Right cardiac atrium (tissue), 5 donors: ENCODE measurements around the gene RASGRF2. TPM values are rescaled to one million over a fixed set of nuclear protein-coding genes. Genes with fewer than 3 reads are reported as not detected.

ENCODE experiments used
- ATAC-seq, 2 donors: fragments of 200-7000 bp; cut with Tn5 transposase; one replicate each; pipeline versions ENCODE4 v1.8.0 to v1.9.1; 2020; ENCODE audit warnings: moderate library complexity in 2 of 2, mild to moderate bottlenecking in 1 of 2
- DNase-seq, 3 donors: peaks; one replicate each; pipeline ENCODE4 v3.0.0-alpha.2; 2020
- H3K27ac ChIP-seq: one replicate; pipeline ENCODE4 v1.5.1; 2013; ENCODE audit warnings: mild to moderate bottlenecking, low read length, control low read depth, moderate library complexity
- H3K27me3 ChIP-seq: one replicate; pipeline ENCODE4 v1.6.1; 2013; ENCODE audit not compliant: control insufficient read depth, insufficient read depth
- H3K4me1 ChIP-seq: one replicate; pipeline ENCODE4 v1.6.1; 2013; ENCODE audit warnings: low read length; ENCODE audit not compliant: control insufficient read depth, insufficient read depth
- H3K4me3 ChIP-seq: one replicate; pipeline ENCODE4 v1.5.1; 2013; ENCODE audit warnings: low read length, control low read depth
- H3K9me3 ChIP-seq: one replicate; pipeline ENCODE4 v1.6.1; 2013; ENCODE audit warnings: low read length; ENCODE audit not compliant: control insufficient read depth
- WGBS: extraction: QIAGEN DNeasy Blood & Tissue Kit; methylation state at CpG from one replicate; pipeline ENCODE4 v1.1.7; 2013; 5-methylcytosine and 5-hydroxymethylcytosine counted together
- intact Hi-C, 4 donors: fragments of 100-400 bp; cut with DNase I; formaldehyde crosslinking; loops; one replicate each; pipeline versions ENCODE4 v1.11.0 to v1.14.0; 2022 to 2023
- polyA plus RNA-seq: library from polyadenylated mRNA; stranded (reverse); fragments of 200-250 nt; gene quantifications from one replicate; pipeline ENCODE4 v1.2.3, GENCODE V29; 2013
- total RNA-seq, 4 donors: library from RNA; stranded (reverse); fragmentation: NEBNext Ultra II Directional; extraction: Animal tissue kit (Norgen Biotek cat#: 25700); gene quantifications; one replicate each; pipeline ENCODE4 v1.2.1, GENCODE V29; 2021
- donor health status: healthy with polysubstance abuse.
- donor health status: DM: no; HTN: yes; CAD: no.
- donor health status: DM: no; HTN: no; CAD: no.
- donor health status: DM: no; HTN: yes; CAD: no; lungs with severe emphysema.
- donor health status: DM: yes; HTN: yes; CAD: no.

RASGRF2 gene
- total and polyA plus RNA-seq, 5 donors = 2.7 to 5.0 (median 4.3) TPM

DNA sequence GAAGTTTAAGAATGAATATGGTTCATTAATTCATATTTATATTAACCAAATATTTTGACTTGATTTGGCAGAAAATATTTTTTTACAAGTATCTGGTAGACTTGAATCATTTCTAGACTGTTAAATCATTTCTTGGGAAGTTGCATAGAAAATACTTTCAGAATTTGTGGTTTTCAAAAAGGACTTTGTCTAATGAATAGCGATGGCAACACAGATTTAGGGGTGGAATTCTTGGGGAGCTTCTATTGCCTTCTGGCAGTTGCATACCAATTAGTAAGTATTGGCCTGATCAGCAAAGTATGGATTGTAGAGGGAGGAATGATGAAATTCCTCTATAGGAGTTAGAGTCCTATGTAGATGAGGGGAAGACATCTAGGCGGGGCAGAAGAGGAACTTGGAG is 204.3 kb downstream of the RASGRF2 start:
- no peak for ATAC-seq
- Histone ChIP-seq H3K27me3 (no peaks in the 10 kb centered on the region), H3K4me3 (no peak overlapping the region), H3K4me1 (no peaks in the 10 kb centered on the region), H3K9me3 (no peaks in the 10 kb centered on the region), H3K27ac (no peak overlapping the region)
- DNase-seq = no peak
- intact Hi-C loops = no loop called here
- WGBS = 92% methylated on average over 2 of the region's 2 CpGs

DNA sequence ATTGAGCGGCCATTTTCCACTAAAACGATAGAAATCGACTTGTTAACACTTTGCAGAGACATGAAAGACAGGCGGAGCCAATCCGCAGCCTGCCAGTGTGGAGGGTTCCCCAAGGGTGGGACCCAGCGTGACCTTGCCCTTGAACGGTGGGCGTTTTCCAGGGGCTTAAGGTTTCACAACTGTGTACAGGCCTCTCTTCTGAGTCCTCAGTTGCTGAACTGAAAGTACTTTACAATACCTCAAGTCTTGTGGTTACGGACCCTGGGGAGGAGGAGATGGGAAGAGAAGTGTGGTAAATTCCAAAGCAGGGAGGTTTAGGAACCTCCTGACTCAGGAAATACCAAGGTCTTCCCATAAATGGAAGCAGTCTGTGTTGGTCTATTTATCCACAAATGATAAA is 204.8 kb downstream of the RASGRF2 start:
- intact Hi-C loops = no loop called here
- ATAC-seq (no peak), DNase-seq (no peak)
- Histone ChIP-seq H3K9me3 (no peaks in the 10 kb centered on the region), H3K27me3 (no peaks in the 10 kb centered on the region), H3K4me3 (no peak overlapping the region), H3K27ac (no peak overlapping the region), H3K4me1 (no peaks in the 10 kb centered on the region)
- WGBS = 94% methylated on average over 9 of the region's 9 CpGs

DNA sequence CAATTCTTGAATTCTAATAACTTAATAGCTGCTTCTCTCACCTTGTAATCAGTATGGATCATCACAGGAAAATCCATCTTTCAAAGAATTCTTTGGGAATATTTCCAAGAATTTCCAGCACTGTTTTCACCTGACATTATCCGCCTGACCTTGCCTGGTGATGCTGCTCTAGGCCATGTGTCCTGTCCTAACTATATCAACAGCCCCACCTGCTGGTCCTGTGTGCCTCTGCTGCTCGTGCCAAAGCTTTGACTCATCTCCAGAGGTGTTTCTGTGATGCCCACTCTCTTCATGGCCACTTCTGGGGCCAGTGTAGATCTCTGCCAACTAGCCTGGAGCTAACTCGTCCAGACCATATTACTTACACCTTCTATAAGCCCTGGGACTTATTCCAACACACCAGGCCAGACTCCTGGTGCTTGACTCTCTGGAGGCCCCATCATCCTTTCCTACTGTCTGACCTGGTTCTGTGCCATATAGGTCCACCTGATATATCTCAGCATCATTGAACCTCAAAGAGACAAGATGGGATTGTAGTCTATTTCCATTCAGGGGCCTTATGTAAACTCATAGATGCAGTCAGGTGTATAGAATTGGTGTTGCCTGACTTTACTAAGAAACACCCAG is 205.4 kb downstream of the RASGRF2 start:
- 56% methylated on average over 3 of the region's 3 CpGs for WGBS
- peak; percentile 44 to 83 (median 66) for DNase-seq
- intact Hi-C loops = no loop called here
- H3K4me1 ChIP-seq = no peaks in the 10 kb centered on the region
- no peaks in the 10 kb centered on the region for H3K27me3 ChIP-seq
- no peaks in the 10 kb centered on the region for H3K9me3 ChIP-seq
- no peak overlapping the region for H3K27ac ChIP-seq
- H3K4me3 ChIP-seq = no peak overlapping the region
- peak; percentile 50 to 83 for ATAC-seq

DNA sequence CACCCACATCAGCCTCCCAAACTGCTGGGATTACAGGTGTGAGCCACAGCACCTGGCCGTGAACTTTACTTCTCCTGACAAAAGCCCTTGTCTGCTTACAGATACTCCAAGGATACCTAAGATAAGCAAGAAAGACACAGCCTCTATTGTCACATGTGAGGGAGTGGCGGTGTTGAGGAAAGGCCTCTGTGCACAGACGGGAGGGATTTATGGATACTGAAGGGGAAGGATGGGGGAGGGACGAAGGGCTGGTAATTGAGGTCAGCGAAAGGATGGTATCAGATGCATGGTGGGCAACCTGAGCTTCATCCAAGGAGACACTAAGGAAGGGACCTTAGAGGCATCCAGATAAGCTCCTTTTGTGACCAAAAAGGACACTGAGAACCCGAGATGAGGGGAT is 206.3 kb downstream of the RASGRF2 start:
- Histone ChIP-seq H3K9me3 (no peaks in the 10 kb centered on the region), H3K27me3 (no peaks in the 10 kb centered on the region), H3K27ac (no peak overlapping the region), H3K4me3 (no peak overlapping the region), H3K4me1 (no peaks in the 10 kb centered on the region)
- ATAC-seq (no peak), DNase-seq (no peak)
- WGBS = 92% methylated on average over 6 of the region's 6 CpGs
- intact Hi-C loops = no loop called here

DNA sequence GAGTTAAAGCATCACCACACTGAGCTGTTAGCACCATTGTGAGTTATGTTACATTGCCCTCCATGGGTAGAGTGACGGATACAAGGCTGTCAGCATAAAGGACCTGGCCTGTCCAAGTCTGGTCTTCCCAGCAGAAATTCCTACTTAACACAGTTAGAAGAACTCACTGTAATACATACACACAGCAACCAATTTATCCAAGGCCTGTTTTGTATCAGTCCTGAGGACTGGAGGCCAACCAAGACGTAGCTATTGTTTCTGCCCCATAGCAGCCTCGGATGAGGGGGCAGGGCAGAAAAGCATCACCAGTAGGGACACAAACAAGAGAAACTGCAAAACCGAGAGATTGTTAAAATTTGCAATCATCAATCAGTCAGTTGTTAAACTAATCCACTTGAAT is 206.9 kb downstream of the RASGRF2 start:
- Histone ChIP-seq H3K9me3 (no peaks in the 10 kb centered on the region), H3K27me3 (no peaks in the 10 kb centered on the region), H3K4me1 (no peaks in the 10 kb centered on the region), H3K4me3 (no peak overlapping the region), H3K27ac (no peak overlapping the region)
- DNase-seq (no peak), ATAC-seq (no peak)
- WGBS = 73% methylated on average over 4 of the region's 4 CpGs
- intact Hi-C loops = no loop called here

DNA sequence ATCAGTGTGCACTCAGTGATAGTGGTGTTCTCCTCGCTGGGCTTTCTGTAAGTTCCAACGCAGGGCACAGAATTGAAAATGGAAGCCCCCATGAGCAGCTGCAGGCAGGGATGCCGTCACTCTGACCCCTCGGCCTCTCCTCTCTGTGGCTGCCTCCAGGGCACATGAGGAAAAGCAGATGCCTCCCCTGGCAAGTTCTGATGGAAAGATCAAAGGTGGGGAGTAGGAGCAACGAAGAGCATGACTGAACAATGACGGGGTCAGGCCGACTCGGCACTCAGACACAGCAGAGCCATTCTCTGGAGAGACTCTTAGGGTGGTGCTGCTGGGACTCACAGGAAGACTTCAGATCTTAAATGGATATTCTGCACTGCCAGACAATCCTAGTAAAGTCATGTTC is 207.4 kb downstream of the RASGRF2 start:
- no peak overlapping the region for H3K27ac ChIP-seq
- ATAC-seq (no peak), DNase-seq (no peak)
- intact Hi-C loops = no loop called here
- no peaks in the 10 kb centered on the region for H3K4me1 ChIP-seq
- no peaks in the 10 kb centered on the region for H3K9me3 ChIP-seq
- WGBS = 63% methylated on average over 8 of the region's 8 CpGs
- no peak overlapping the region for H3K4me3 ChIP-seq
- H3K27me3 ChIP-seq = no peaks in the 10 kb centered on the region

DNA sequence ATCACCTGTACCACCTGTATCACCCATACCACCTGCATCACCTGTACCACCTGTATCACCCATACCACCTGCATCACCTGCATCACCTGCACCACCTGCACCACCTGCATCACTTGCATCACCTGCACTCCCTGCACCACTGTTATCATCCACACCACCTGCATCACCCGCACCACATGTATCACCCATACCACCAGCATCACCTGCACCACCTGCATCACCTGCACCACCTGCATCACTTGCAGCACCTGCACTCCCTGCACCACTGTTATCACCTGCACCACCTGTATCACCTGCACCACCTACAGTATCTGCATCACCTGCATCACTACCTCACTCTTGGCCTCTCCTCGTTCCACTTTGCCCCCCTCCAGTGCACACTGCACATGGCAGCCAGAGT is 209.8 kb downstream of the RASGRF2 start:
- intact Hi-C loops = no loop called here
- Histone ChIP-seq H3K9me3 (no peaks in the 10 kb centered on the region), H3K27ac (no peak overlapping the region), H3K4me3 (no peak overlapping the region), H3K4me1 (peaks cover 2% of the 10 kb centered on the region), H3K27me3 (no peaks in the 10 kb centered on the region)
- ATAC-seq (no peak), DNase-seq (no peak)
- 92% methylated on average over 2 of the region's 2 CpGs for WGBS

DNA sequence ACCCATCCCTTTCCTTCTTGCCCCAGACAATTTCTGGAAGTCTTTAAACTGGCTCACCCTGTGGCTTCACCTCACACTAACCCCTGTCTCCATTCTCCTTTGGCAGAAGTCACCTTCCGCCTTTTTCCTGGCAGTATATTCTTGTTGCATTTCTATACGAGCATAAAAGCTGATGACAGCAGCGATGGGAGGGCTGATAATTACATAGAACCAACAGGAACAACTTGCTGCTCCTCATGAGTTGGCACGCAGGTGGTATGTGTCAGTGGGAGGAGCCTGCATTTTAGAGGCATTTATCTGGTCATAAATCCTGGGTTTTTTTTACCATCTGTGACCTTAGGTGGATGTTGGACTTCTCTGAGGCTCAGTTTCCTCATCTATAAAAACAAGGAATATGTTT is 211.6 kb downstream of the RASGRF2 start:
- intact Hi-C loops = no loop called here
- H3K27me3 ChIP-seq = no peaks in the 10 kb centered on the region
- H3K4me1 ChIP-seq = peaks cover 2% of the 10 kb centered on the region
- DNase-seq = no peak
- no peaks in the 10 kb centered on the region for H3K9me3 ChIP-seq
- no peak overlapping the region for H3K4me3 ChIP-seq
- H3K27ac ChIP-seq = no peak overlapping the region
- WGBS = 60% methylated on average over 4 of the region's 4 CpGs
- ATAC-seq = no peak

DNA sequence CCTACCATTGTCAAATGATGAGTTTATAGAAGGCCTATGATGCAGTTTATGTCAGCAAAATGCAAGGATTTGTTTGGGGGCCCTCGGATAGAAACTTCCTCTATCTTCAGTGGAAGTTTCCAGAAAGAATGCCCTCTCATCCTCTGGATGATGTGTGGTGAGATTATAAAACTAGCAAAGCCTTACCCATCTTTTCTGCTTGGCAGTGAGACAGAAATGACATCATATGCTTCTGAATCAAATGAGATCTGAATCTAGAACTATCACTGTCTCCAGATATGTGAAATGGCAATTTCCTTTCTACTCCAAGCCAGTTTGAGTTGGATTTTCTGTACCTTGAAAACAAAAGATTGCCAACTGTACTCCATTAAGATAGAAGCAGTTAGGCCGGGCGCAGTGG is 212.5 kb downstream of the RASGRF2 start:
- Histone ChIP-seq H3K9me3 (no peaks in the 10 kb centered on the region), H3K4me3 (no peak overlapping the region), H3K4me1 (peaks cover 2% of the 10 kb centered on the region), H3K27ac (no peak overlapping the region), H3K27me3 (no peaks in the 10 kb centered on the region)
- intact Hi-C loops = no loop called here
- no peak for ATAC-seq
- 90% methylated on average over 3 of the region's 3 CpGs for WGBS
- no peak for DNase-seq

DNA sequence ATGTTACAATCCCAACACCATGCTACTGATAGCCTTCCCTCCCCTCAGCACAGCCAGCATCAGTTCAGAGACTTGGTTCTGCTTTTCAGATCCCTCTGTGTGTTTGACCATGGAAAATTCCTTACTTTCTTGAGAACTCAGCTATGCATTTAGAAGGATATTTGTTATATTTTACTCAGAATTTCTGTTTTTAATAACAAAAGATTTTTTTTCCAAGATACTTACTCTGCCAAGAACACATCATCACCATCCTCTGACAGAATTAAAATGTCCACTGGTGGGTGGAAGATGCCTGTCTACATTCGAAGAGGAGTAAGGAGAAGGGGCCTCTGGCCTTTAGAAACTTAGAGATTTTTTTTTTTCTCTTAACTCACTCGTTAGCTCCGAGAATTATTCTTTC is 216.9 kb downstream of the RASGRF2 start:
- 59% methylated on average over 3 of the region's 3 CpGs for WGBS
- no peaks in the 10 kb centered on the region for H3K9me3 ChIP-seq
- H3K4me3 ChIP-seq = no peak overlapping the region
- H3K27ac ChIP-seq = no peak overlapping the region
- DNase-seq = no peak
- H3K4me1 ChIP-seq = peaks cover 2% of the 10 kb centered on the region
- no peak for ATAC-seq
- H3K27me3 ChIP-seq = no peaks in the 10 kb centered on the region
- intact Hi-C loops = no loop called here

DNA sequence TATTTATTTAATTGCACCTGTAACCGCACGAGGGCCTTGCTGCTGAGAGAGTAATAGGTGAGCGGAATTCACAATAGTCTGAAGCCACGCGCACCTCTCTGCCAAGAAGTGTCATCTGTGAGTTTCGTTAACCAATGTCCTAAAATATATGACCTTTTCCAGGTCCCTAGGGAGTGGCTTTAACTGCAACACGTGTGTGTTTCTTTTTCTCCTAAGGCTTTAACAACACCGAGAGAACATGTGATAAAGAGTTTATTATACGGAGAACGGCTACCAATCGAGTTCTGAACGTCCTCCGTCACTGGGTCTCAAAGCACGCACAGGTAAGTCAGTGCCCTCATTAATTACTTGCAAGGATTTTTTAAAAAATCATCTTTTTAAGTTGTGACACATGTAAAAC is 219.8 kb downstream of the RASGRF2 start:
- Histone ChIP-seq H3K9me3 (no peaks in the 10 kb centered on the region), H3K27me3 (no peaks in the 10 kb centered on the region), H3K4me3 (no peak overlapping the region), H3K4me1 (no peaks in the 10 kb centered on the region), H3K27ac (no peak overlapping the region)
- DNase-seq (no peak), ATAC-seq (no peak)
- 82% methylated on average over 14 of the region's 14 CpGs for WGBS
- intact Hi-C loops = loop anchor here in 1 of 4 donors (10.0 kb wide), 1 partner anchor 505 kb away; no protein-coding TSS in a partner anchor
